Muscle layer of colon (tissue), 2 donors: ENCODE data around the gene FNBP1.

Experiments used
- H3K27ac ChIP-seq: one replicate; pipeline ENCODE4 v1.7.0; 2013; ENCODE audit warnings: low read depth, mild to moderate bottlenecking, low read length, moderate library complexity
- H3K27me3 ChIP-seq, 2 donors: one replicate each; pipeline ENCODE4 v1.7.0; 2013; ENCODE audit warnings: low read length in 2 of 2, mild to moderate bottlenecking in 2 of 2; ENCODE audit not compliant: insufficient read depth in 2 of 2, control insufficient read depth in 1 of 2
- H3K36me3 ChIP-seq: one replicate; pipeline ENCODE4 v1.7.0; 2013; ENCODE audit warnings: mild to moderate bottlenecking, low read length; ENCODE audit not compliant: insufficient read depth
- H3K4me1 ChIP-seq: one replicate; pipeline ENCODE4 v1.7.0; 2013; ENCODE audit warnings: mild to moderate bottlenecking, low read length; ENCODE audit not compliant: insufficient read depth
- H3K4me3 ChIP-seq, 2 donors: one replicate each; pipeline ENCODE4 v1.7.0; 2013; ENCODE audit warnings: low read length in 2 of 2, low read depth in 1 of 2, mild to moderate bottlenecking in 1 of 2, moderate library complexity in 1 of 2
- H3K9ac ChIP-seq: one replicate; pipeline ENCODE4 v1.7.0; 2013; ENCODE audit warnings: low read length
- H3K9me3 ChIP-seq: one replicate; pipeline ENCODE4 v1.7.0; 2013; ENCODE audit warnings: mild to moderate bottlenecking, low read length
- donor health status: abdominal sarcoma.
- donor health status: Adenocarcinoma of cecum.

FNBP1 gene

DNA sequence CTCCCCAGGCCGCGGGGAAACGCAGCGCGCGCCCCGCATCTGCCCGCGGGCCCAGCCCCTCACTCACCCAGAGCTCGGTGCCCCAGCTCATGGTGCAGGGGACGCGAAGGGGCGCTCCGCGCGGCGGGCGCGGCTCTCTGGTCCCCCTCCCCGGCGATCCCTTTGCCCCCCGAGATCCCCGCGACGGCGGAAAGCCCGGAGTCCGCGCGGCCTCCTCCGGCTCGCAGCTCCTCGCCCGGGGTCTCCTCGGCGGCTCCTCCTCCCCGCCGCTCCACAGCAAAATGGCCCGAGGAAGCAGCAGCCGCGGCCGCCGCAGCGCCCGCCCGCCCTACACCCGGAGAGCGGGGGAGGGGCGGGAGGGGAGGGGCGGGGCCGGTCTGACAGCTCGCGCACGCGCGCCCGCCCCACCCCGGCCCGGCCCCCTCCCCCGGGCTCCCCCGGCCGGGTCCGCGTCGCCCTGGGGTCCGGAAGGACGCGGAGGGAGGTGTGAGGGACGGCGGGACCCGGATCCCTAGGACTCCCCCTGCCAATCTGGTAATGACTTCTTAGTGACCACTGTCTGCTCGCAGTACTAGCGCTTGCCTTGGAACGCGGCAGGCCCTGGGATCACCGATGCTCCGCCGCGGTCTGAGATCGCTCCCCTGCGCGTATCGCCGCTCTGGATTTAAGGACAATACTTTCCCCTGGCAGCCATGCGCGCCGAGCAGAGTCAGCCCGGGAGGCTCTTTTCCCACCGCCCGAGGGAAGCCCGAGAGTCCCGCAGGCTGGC, at the start of gene FNBP1:
Gene FNBP1, minus strand, starts transcription at position 305 of the 769 bp plus-strand sequence. Its CDS starts 214 bp downstream, at position 91.
- peak within 1 kb of the TSS; percentile 80 to 95 for H3K4me3 ChIP-seq
- H3K9me3 ChIP-seq = no peaks in the 10 kb centered on the region
- no peaks in the 10 kb centered on the region for H3K27me3 ChIP-seq
- H3K36me3 ChIP-seq = no peaks in the 10 kb centered on the region
- peaks cover 40% of the 10 kb centered on the region for H3K4me1 ChIP-seq
- peak within 1 kb of the TSS; percentile 85 for H3K27ac ChIP-seq
- H3K9ac ChIP-seq = peak within 1 kb of the TSS; percentile 92

DNA sequence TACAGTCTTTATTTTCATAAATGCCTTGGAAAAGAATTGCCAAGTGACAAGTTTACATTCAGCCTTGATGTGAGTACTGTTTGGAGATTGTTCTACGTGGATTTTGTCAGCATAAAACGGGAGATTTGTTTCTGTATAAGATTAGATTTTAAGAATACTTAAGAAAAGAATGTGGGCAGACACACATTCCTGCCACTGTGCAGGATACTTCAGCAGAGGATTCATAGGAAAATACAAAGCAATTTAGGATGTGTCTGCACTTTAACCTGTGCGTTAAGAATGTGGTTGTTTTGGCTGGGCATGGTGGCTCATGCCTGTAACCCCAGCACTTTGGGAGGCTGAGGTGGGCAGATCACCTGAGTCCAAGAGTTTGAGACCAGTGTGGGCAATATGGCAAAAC, 47.9 kb upstream of the FNBP1 start:
- Histone ChIP-seq H3K27ac (no peak overlapping the region), H3K36me3 (peaks cover 52% of the 10 kb centered on the region), H3K27me3 (no peaks in the 10 kb centered on the region), H3K4me3 (no peak overlapping the region), H3K9ac (no peak overlapping the region), H3K4me1 (no peaks in the 10 kb centered on the region), H3K9me3 (no peaks in the 10 kb centered on the region)

GRCh38 chr9:130089141-130089540, 46.2 kb upstream of the FNBP1 start:
- H3K36me3 ChIP-seq = peaks cover 64% of the 10 kb centered on the region
- no peak overlapping the region for H3K27ac ChIP-seq
- H3K4me3 ChIP-seq = no peak overlapping the region
- no peaks in the 10 kb centered on the region for H3K4me1 ChIP-seq
- H3K9ac ChIP-seq = no peak overlapping the region
- H3K27me3 ChIP-seq = no peaks in the 10 kb centered on the region
- H3K9me3 ChIP-seq = no peaks in the 10 kb centered on the region

DNA sequence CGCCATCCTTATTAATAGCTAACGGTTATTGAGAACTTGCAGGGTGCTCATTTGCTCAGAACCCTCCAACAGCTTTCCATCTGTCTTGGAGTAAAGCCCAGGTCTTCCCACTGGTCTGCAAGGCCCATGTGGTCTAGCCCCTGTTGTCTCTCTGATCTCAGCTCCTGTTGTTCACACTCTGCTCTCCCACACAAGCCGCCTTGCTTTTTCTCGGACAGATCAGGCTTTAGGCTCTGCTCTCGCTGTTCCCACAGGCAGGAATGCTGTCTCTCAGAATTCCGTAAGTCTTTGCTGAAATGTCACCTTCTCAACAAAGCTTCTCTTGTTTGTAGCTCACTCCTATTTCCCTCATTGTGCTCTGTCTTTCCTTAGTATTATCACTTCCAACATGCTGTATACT, 45.1 kb upstream of the FNBP1 start:
- Histone ChIP-seq H3K4me3 (no peak overlapping the region), H3K27me3 (no peaks in the 10 kb centered on the region), H3K9me3 (no peaks in the 10 kb centered on the region), H3K9ac (no peak overlapping the region), H3K4me1 (no peaks in the 10 kb centered on the region), H3K36me3 (peaks cover 61% of the 10 kb centered on the region), H3K27ac (no peak overlapping the region)

- Histone ChIP-seq H3K27me3 (no peaks in the 10 kb centered on the region), H3K4me3 (no peak overlapping the region), H3K36me3 (peaks cover 66% of the 10 kb centered on the region), H3K9me3 (no peaks in the 10 kb centered on the region), H3K27ac (no peak overlapping the region), H3K4me1 (no peaks in the 10 kb centered on the region), H3K9ac (no peak overlapping the region)
Observed at GRCh38 chr9:130084337-130084736, 41.3 kb upstream of the FNBP1 start.

DNA sequence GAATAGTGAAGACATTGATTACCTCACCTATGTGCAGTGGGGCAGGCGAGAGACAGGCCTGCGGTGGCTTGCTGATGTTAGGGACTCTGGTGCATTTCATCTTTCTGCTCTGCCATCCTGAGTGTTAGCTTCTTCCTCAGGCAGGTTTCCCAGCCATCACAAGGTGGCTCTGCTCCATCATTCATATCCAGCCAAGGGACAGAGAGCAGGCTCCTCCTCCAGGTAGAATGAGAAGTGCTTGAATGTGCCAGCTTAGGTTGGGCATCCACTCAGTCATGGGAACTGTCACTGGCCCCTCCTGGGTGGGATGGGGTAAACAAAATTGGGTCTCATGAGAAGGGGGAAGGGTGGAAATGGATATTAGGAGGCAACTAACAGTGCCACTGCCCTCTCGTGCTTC, 35.6 kb upstream of the FNBP1 start:
- Histone ChIP-seq H3K4me1 (peaks cover 3% of the 10 kb centered on the region), H3K9me3 (no peaks in the 10 kb centered on the region), H3K27me3 (no peaks in the 10 kb centered on the region), H3K27ac (no peak overlapping the region), H3K36me3 (peaks cover 51% of the 10 kb centered on the region), H3K9ac (no peak overlapping the region), H3K4me3 (no peak overlapping the region)

DNA sequence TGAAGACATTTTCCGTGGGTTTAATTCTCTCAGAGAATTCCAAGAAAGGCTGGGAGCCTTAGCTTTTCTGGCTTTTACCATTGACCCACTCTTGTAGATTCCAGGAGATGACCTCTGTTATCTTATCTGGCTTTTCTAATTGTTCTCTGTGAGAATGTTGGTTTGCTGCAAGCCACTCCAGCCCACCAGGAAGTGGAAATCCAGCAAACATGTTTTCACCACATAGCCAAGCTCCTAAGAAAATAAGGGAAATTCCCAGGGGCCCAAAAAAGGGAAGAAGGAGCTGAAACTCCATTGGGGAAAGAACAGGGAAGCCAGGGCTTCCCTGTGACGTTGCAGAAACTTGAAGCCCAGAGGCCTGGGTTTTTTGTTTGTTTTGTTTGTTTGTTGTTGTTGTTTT, 30.4 kb upstream of the FNBP1 start:
- Histone ChIP-seq H3K36me3 (peaks cover 17% of the 10 kb centered on the region), H3K27me3 (no peaks in the 10 kb centered on the region), H3K4me3 (no peak overlapping the region), H3K9me3 (no peaks in the 10 kb centered on the region), H3K4me1 (peaks cover 8% of the 10 kb centered on the region), H3K27ac (no peak overlapping the region), H3K9ac (no peak overlapping the region)

- no peak overlapping the region for H3K27ac ChIP-seq
- H3K27me3 ChIP-seq = no peaks in the 10 kb centered on the region
- peaks cover 8% of the 10 kb centered on the region for H3K4me1 ChIP-seq
- H3K4me3 ChIP-seq = no peak overlapping the region
- no peak overlapping the region for H3K9ac ChIP-seq
- H3K36me3 ChIP-seq = peaks cover 13% of the 10 kb centered on the region
- no peaks in the 10 kb centered on the region for H3K9me3 ChIP-seq
Observed at GRCh38 chr9:130072515-130073235, 29.7 kb upstream of the FNBP1 start.

GRCh38 chr9:130069048-130069447, 26.1 kb upstream of the FNBP1 start:
- H3K27ac ChIP-seq = no peak overlapping the region
- no peak overlapping the region for H3K4me3 ChIP-seq
- H3K9me3 ChIP-seq = no peaks in the 10 kb centered on the region

GRCh38 chr9:130064621-130065020, 21.6 kb upstream of the FNBP1 start:
- Histone ChIP-seq H3K9me3 (no peaks in the 10 kb centered on the region), H3K4me3 (no peak overlapping the region), H3K36me3 (no peaks in the 10 kb centered on the region), H3K9ac (no peak overlapping the region), H3K27ac (no peak overlapping the region), H3K27me3 (no peaks in the 10 kb centered on the region), H3K4me1 (no peaks in the 10 kb centered on the region)

More at GRCh38 chr9:130069048-130069447, 26.1 kb upstream of the FNBP1 start:
- Histone ChIP-seq H3K36me3 (no peaks in the 10 kb centered on the region), H3K4me1 (peaks cover 5% of the 10 kb centered on the region), H3K9ac (no peak overlapping the region), H3K27me3 (no peaks in the 10 kb centered on the region)

DNA sequence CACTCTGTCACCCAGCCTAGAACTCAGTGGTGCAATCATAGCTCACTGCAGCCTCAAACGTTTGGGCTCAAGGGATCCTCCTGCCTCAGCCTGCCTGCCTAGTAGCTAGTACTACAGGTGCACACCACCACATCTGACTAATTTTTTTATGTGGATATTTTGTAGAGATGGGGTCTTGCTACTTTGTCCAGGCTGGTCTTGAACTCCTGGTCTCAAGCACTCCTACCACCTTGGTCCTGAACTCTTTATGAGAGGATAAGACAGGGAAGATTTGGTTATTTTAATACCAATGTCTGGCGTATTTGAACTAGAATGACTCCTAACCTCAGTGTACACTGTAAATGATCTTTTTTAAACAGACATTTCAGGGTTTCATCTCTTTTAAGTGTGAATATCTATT, 19.8 kb upstream of the FNBP1 start:
- no peak overlapping the region for H3K27ac ChIP-seq

More for the DNA sequence above, 19.8 kb upstream of the FNBP1 start:
- no peaks in the 10 kb centered on the region for H3K27me3 ChIP-seq
- H3K4me3 ChIP-seq = no peak overlapping the region
- H3K4me1 ChIP-seq = no peaks in the 10 kb centered on the region
- no peaks in the 10 kb centered on the region for H3K9me3 ChIP-seq
- H3K36me3 ChIP-seq = peaks cover 6% of the 10 kb centered on the region
- H3K9ac ChIP-seq = no peak overlapping the region
